SJSA1 (cell line): ENCODE data around the gene LGR6. TPM values are rescaled to one million over a fixed set of nuclear protein-coding genes. Genes with fewer than 3 reads are reported as not detected.

ENCODE experiments used
- DNase-seq, 2 experiments: peaks; one replicate each; pipeline ENCODE4 v3.0.0-alpha.2; 2015 to 2020; ENCODE audit warnings: low spot score in 2 of 2, low read depth in 1 of 2
- H3K27ac ChIP-seq: fragments of 250-450 bp; sonication (Bioruptor Pico); 2 replicates; pipeline ENCODE4 v1.5.1; 2020; ENCODE audit warnings: mild to moderate bottlenecking, moderate library complexity
- H3K27me3 ChIP-seq: fragments of 250-450 bp; sonication (Bioruptor Pico); replicated peaks from 2 replicates; pipeline ENCODE4 v1.5.1; 2020; ENCODE audit warnings: mild to moderate bottlenecking, moderate library complexity
- H3K36me3 ChIP-seq: fragments of 250-450 bp; sonication (Bioruptor Pico); 2 replicates; pipeline ENCODE4 v1.5.1; 2020; ENCODE audit warnings: mild to moderate bottlenecking
- H3K4me1 ChIP-seq: fragments of 250-450 bp; sonication (Bioruptor Pico); replicated peaks from 2 replicates; pipeline ENCODE4 v1.6.1; 2021; ENCODE audit warnings: mild to moderate bottlenecking
- H3K4me3 ChIP-seq: fragments of 250-450 bp; sonication (Bioruptor Pico); 2 replicates; pipeline ENCODE4 v1.5.1; 2020; ENCODE audit warnings: mild to moderate bottlenecking
- H3K9me3 ChIP-seq: fragments of 250-450 bp; sonication (Bioruptor Pico); replicated peaks from 2 replicates; pipeline ENCODE4 v1.5.1; 2020; ENCODE audit warnings: mild to moderate bottlenecking
- total RNA-seq: library from RNA; depleted of rRNA; stranded (reverse); fragments of >200 nt; shearing (Covaris generic); gene quantifications from 2 replicates; pipeline ENCODE4 v1.2.3, GENCODE V29; 2014

Gene LGR6
- total RNA-seq, 1 experiment from 2014 or later: not detected

DNA sequence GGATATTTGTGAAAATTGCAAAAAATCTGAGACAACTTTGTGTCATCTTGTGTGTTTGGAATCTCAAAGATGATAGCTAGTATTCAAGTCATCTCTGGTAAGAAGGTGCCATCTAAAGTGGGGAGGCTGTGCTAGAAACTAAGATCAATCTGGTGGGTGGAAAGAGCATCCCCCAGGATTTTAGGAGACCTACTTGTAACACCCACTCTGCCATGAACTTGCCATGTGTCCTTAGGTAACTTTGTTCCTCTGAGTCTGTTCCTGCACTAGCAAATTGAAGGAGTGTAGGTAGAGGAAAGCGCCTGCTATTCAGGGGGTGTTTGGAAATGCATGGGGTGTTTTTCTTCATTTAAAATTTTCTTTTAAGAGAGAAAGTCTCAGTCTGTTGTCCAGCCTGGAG lies 24.4 kb downstream of the LGR6 start:
- no peak for DNase-seq
- H3K27ac ChIP-seq: no peak overlapping the region
- no peaks in the 10 kb centered on the region for H3K36me3 ChIP-seq
- H3K4me3 ChIP-seq: no peak overlapping the region
- H3K9me3 ChIP-seq: no peaks in the 10 kb centered on the region
- H3K4me1 ChIP-seq: peaks cover 34% of the 10 kb centered on the region
- peaks cover 8% of the 10 kb centered on the region for H3K27me3 ChIP-seq

- no peak for DNase-seq
- H3K36me3 ChIP-seq: no peaks in the 10 kb centered on the region
- H3K4me1 ChIP-seq: peaks cover 27% of the 10 kb centered on the region
- no peak overlapping the region for H3K4me3 ChIP-seq
- H3K9me3 ChIP-seq: no peaks in the 10 kb centered on the region
- no peak overlapping the region for H3K27ac ChIP-seq
- H3K27me3 ChIP-seq: 0 out of 2 replicates have a peak, but pooled peaks cover 2% of the 10 kb centered on the region
These were observed 27.1 kb downstream of the LGR6 start for GRCh38 chr1:202220733-202221132.

GRCh38 chr1:202221911-202222909 lies 28.6 kb downstream of the LGR6 start:
- H3K9me3 ChIP-seq: no peaks in the 10 kb centered on the region
- peaks cover 20% of the 10 kb centered on the region for H3K4me1 ChIP-seq
- no peak overlapping the region for H3K4me3 ChIP-seq
- no peak overlapping the region for H3K27ac ChIP-seq
- DNase-seq: peak; percentile 38 to 64
- no peaks in the 10 kb centered on the region for H3K36me3 ChIP-seq
- H3K27me3 ChIP-seq: no peaks in the 10 kb centered on the region

GRCh38 chr1:202223121-202223860 lies 29.7 kb downstream of the LGR6 start:
- DNase-seq: no peak
- Histone ChIP-seq H3K27ac (no peak overlapping the region), H3K27me3 (no peaks in the 10 kb centered on the region), H3K4me3 (no peak overlapping the region), H3K4me1 (peaks cover 20% of the 10 kb centered on the region), H3K9me3 (no peaks in the 10 kb centered on the region), H3K36me3 (no peaks in the 10 kb centered on the region)

- no peak overlapping the region for H3K4me3 ChIP-seq
- peaks cover 20% of the 10 kb centered on the region for H3K4me1 ChIP-seq
- no peak overlapping the region for H3K27ac ChIP-seq
- no peaks in the 10 kb centered on the region for H3K9me3 ChIP-seq
- no peaks in the 10 kb centered on the region for H3K36me3 ChIP-seq
- H3K27me3 ChIP-seq: no peaks in the 10 kb centered on the region
- no peak for DNase-seq
These were observed 30.9 kb downstream of the LGR6 start for GRCh38 chr1:202224453-202224852.

DNA sequence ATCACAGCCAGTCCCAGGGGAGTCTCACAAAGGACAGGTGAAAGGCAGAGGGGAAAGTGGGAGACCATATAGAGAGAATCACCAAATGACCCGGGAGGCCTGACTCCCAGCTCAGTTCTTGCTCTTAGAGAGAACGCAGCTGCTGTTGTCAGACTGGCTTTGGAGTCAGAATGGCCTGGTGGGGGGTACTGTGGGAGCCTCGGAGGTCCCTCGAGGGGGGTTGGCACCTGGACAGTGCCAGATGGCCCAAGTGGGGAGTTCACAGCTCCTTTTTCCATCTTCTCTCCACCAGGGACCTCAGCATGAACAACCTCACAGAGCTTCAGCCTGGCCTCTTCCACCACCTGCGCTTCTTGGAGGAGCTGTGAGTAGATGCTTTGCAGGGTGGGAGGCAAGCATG lies 31.5 kb downstream of the LGR6 start:
- Histone ChIP-seq H3K4me1 (peaks cover 20% of the 10 kb centered on the region), H3K4me3 (no peak overlapping the region), H3K27me3 (no peaks in the 10 kb centered on the region), H3K36me3 (no peaks in the 10 kb centered on the region), H3K9me3 (no peaks in the 10 kb centered on the region), H3K27ac (no peak overlapping the region)
- no peak for DNase-seq

DNA sequence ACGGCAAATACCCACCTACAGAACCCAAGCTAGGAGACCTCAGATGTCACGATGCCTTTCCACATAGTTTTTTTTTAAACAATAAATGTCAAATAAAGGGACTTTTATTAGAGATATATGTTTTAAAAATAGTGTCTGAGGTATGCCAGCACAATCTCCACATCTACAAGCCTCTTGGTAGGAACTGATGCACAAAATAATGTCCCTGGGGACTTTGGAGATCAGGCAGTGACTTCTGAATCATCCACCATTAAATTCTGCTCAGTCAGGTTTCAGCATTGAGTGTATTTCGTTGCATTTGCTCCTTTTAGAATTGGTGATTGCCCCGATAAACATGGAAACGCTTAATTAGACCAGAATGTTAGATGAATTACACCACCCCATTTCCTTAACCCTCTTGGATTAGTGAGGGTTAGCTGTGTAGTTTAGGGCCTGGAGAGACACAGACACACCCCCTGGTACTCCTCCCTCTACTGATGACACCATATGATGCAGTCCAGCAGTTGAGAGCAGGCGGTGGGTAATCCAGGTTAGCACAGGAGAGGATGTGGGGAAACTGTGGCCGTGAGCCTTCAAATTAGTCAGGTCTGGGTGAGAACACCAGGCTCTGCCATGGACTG lies 33.6 kb downstream of the LGR6 start:
- Histone ChIP-seq H3K4me3 (no peak overlapping the region), H3K27ac (no peak overlapping the region), H3K4me1 (peaks cover 8% of the 10 kb centered on the region), H3K36me3 (no peaks in the 10 kb centered on the region), H3K27me3 (no peaks in the 10 kb centered on the region), H3K9me3 (no peaks in the 10 kb centered on the region)
- DNase-seq: no peak

GRCh38 chr1:202227997-202228401 lies 34.4 kb downstream of the LGR6 start:
- no peaks in the 10 kb centered on the region for H3K4me1 ChIP-seq
- no peak for DNase-seq
- no peaks in the 10 kb centered on the region for H3K27me3 ChIP-seq

GRCh38 chr1:202228484-202229122 lies 35.0 kb downstream of the LGR6 start:
- Histone ChIP-seq H3K9me3 (no peaks in the 10 kb centered on the region), H3K27me3 (no peaks in the 10 kb centered on the region)
- DNase-seq: no peak

More at GRCh38 chr1:202227997-202228401, 34.4 kb downstream of the LGR6 start:
- no peaks in the 10 kb centered on the region for H3K36me3 ChIP-seq
- no peak overlapping the region for H3K4me3 ChIP-seq
- no peaks in the 10 kb centered on the region for H3K9me3 ChIP-seq
- no peak overlapping the region for H3K27ac ChIP-seq

DNA sequence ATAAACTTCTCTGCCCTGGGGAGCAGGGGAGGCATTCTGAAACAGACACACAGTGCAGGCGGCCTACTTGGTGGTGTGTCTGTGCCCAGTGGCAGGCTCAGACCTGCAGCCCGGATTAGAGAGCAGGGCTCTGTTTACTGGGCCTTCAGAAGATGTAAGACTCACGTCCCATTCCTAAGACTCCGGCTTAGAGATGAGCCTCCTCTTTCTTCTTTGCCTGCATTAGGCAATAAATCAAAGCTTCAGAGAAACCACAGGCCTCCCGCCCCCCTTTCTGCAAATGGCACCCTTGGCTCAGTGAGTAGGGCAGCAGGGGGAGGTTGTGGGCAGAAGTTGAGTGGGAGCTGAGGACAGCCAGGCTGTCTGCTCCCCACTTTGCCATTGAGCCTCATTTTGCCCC lies 35.8 kb downstream of the LGR6 start:
- Histone ChIP-seq H3K36me3 (no peaks in the 10 kb centered on the region), H3K9me3 (no peaks in the 10 kb centered on the region), H3K4me1 (peaks cover 7% of the 10 kb centered on the region), H3K4me3 (no peak overlapping the region), H3K27ac (no peak overlapping the region), H3K27me3 (no peaks in the 10 kb centered on the region)
- no peak for DNase-seq

More at GRCh38 chr1:202228484-202229122, 35.0 kb downstream of the LGR6 start:
- Histone ChIP-seq H3K36me3 (no peaks in the 10 kb centered on the region), H3K27ac (no peak overlapping the region), H3K4me3 (no peak overlapping the region), H3K4me1 (no peaks in the 10 kb centered on the region; the same call in 1 of the 2 replicates)

DNA sequence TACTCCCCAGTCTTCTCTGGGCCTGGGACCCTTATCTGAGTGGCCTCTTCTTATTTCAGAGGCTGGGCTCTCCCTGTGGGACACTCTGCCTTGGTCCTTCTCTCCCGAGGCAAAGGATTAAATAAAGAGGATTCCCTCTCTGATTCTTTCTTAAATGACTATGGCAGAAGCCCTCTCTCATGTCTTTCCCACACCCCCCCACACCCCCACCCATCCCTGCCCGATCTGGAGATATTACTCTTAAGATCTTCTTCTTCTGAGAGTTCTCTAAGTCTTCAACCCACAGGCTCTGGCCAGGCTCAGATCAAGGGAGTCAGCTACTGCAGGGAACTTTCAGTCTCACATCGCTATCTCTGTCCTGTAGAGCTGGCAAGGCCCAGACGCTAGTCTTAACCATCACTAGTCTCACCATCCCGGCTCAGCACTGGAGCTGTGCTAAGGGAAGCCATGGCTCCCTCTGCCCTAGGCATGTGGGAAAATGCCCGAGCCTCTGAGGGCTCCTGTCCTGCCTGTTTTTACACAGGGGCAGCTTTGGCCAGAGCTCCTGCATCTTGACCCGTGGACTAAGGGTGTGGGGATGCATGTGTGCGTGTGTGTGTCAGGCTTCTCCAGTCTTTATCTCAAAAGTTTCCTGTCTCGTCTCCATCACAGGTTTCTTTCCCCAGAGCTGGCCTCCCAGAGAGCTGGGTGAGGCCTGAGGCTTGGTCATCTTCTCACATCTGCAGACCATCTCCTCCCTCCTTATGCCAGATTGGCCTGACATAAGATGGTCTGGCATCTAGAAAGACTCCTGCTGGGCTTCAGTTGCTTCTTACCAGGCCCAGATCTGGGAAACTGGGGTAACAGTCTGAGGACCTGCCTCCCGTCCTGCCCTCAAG lies 36.7 kb downstream of the LGR6 start:
- Histone ChIP-seq H3K4me3 (no peak overlapping the region), H3K9me3 (no peaks in the 10 kb centered on the region), H3K27ac (no peak overlapping the region), H3K36me3 (no peaks in the 10 kb centered on the region), H3K27me3 (no peaks in the 10 kb centered on the region), H3K4me1 (peaks cover 16% of the 10 kb centered on the region)
- no peak for DNase-seq

DNA sequence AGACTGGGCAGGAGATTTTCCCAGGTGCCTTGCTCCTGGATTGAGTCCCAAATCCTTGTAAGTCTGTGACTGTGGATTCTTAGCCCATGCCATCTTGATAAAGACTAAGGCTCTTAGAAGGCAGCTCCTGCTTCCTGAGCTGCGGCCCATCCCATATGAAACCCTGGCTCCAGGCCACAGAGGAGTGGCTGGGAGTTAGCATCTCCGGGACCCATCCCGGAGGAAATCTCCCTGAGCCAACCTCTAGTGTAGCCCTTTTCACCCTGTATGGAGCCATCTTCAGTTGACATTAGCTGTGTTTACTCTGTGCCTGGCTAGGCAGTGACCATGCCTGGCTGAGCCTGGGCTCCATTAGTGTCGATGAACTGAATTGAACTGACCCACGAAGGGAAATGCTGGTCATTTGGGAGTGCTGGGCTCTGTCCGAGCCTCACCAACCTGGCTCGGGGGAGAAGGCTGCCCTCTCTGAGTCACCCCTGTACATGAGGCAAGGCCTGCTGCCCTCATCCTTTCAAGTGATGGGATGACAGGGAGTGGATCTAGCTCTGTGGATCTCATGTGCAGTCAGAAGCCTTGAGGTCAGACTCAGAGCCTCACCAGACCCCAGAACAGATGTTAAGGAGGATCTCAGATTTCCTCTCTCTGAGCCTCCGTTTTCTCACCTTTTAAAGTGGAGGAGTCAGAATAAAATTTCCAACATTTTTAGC lies 37.5 kb downstream of the LGR6 start:
- Histone ChIP-seq H3K36me3 (no peaks in the 10 kb centered on the region), H3K4me1 (peaks cover 24% of the 10 kb centered on the region)
- DNase-seq: no peak

More for the DNA sequence above, 37.5 kb downstream of the LGR6 start:
- Histone ChIP-seq H3K27me3 (no peaks in the 10 kb centered on the region), H3K27ac (no peak overlapping the region), H3K9me3 (no peaks in the 10 kb centered on the region), H3K4me3 (no peak overlapping the region)
